ENCODE results near the gene OR51I1.

The OR51I1 gene

GRCh38 chr11:5473921-5474320 lies 32.6 kb upstream of the OR51I1 start:
- no peak for TF ChIP-seq CTCF (IDR thresholded peaks at IDR 0.05)

GRCh38 chr11:5467527-5467926 lies 26.2 kb upstream of the OR51I1 start:
- no peak for TF ChIP-seq CTCF (IDR thresholded peaks at IDR 0.05)

GRCh38 chr11:5460983-5461621 lies 19.8 kb upstream of the OR51I1 start:
- TF ChIP-seq CTCF (IDR thresholded peaks at IDR 0.05): no peak

- no peak for TF ChIP-seq CTCF (IDR thresholded peaks at IDR 0.05)
Observed at GRCh38 chr11:5449432-5449831, 8.1 kb upstream of the OR51I1 start.

GRCh38 chr11:5449023-5449422 lies 7.7 kb upstream of the OR51I1 start, which contains the start of gene OR51I2:
Gene OR51I2, plus strand, starts transcription at chr11:5449323. Its CDS starts 4,166 bp downstream, at chr11:5453489.
- TF ChIP-seq CTCF (IDR thresholded peaks at IDR 0.05): no peak

- no peak for TF ChIP-seq CTCF (IDR thresholded peaks at IDR 0.05)
Observed at GRCh38 chr11:5443835-5444393, 2.6 kb upstream of the OR51I1 start.

GRCh38 chr11:5423131-5423530 lies 18.2 kb downstream of the OR51I1 start:
- TF ChIP-seq CTCF (IDR thresholded peaks at IDR 0.05): no peak
